Trophoblast cell (in vitro differentiated cells and primary cell): ENCODE measurements around the gene ZFP62.

Experiments
- DNase-seq, 2 donors: peaks; one replicate each; pipeline ENCODE4 v3.0.0-alpha.2; 2016
- H2AFZ ChIP-seq: 2 replicates; pipeline ENCODE4 v1.6.1; 2013; ENCODE audit warnings: low read length, moderate library complexity, mild to moderate bottlenecking; ENCODE audit not compliant: insufficient read depth, poor library complexity
- H2AK5ac ChIP-seq: 2 replicates; pipeline ENCODE4 v1.6.1; 2013; ENCODE audit warnings: mild to moderate bottlenecking, low read length
- H2BK120ac ChIP-seq: 2 replicates; pipeline ENCODE4 v1.6.1; 2013; ENCODE audit warnings: low read length, mild to moderate bottlenecking, moderate library complexity; ENCODE audit not compliant: insufficient read depth, poor library complexity
- H2BK12ac ChIP-seq: 2 replicates; pipeline ENCODE4 v1.6.1; 2013; ENCODE audit warnings: mild to moderate bottlenecking, low read length, moderate library complexity
- H2BK5ac ChIP-seq: 2 replicates; pipeline ENCODE4 v1.6.1; 2013; ENCODE audit warnings: low read length, low read depth, moderate library complexity, mild to moderate bottlenecking; ENCODE audit not compliant: poor library complexity
- H3K14ac ChIP-seq: 2 replicates; pipeline ENCODE4 v1.6.1; 2013; ENCODE audit warnings: mild to moderate bottlenecking, low read length
- H3K18ac ChIP-seq: 2 replicates; pipeline ENCODE4 v1.6.1; 2013; ENCODE audit warnings: mild to moderate bottlenecking, low read length
- H3K23ac ChIP-seq: 2 replicates; pipeline ENCODE4 v1.6.1; 2013; ENCODE audit warnings: low read length
- H3K27ac ChIP-seq: 2 replicates; pipeline ENCODE4 v1.5.1; 2013; ENCODE audit warnings: low read depth, mild to moderate bottlenecking, inconsistent platforms, low read length, moderate library complexity
- H3K27me3 ChIP-seq: 2 replicates; pipeline ENCODE4 v1.6.1; 2013; ENCODE audit warnings: inconsistent platforms, mild to moderate bottlenecking, low read length, moderate library complexity; ENCODE audit not compliant: insufficient read depth
- H3K36me3 ChIP-seq, 2 experiments: 1 replicate in 1 of 2; 2 replicates in 1 of 2; pipeline ENCODE4 v1.6.1; 2013; ENCODE audit warnings: low read length in 2 of 2, mild to moderate bottlenecking in 2 of 2, moderate library complexity in 1 of 2; ENCODE audit not compliant: insufficient read depth in 2 of 2, control insufficient read depth in 1 of 2
- H3K4ac ChIP-seq: 2 replicates; pipeline ENCODE4 v1.6.1; 2013; ENCODE audit warnings: low read depth, mild to moderate bottlenecking, low read length, moderate library complexity
- H3K4me1 ChIP-seq, 2 experiments: 1 replicate in 1 of 2; 2 replicates in 1 of 2; pipeline ENCODE4 v1.6.1; 2013; ENCODE audit warnings: low read length in 2 of 2, mild to moderate bottlenecking in 2 of 2, moderate library complexity in 1 of 2; ENCODE audit not compliant: insufficient read depth in 2 of 2, control insufficient read depth in 1 of 2
- H3K4me2 ChIP-seq: 2 replicates; pipeline ENCODE4 v1.6.1; 2013; ENCODE audit warnings: inconsistent platforms, mild to moderate bottlenecking, low read length, moderate library complexity
- H3K4me3 ChIP-seq: 2 replicates; pipeline ENCODE4 v1.5.1; 2013; ENCODE audit warnings: mild to moderate bottlenecking, low read depth, low read length, inconsistent platforms
- H3K79me1 ChIP-seq: one replicate; pipeline ENCODE4 v1.6.1; 2013; ENCODE audit warnings: low read length
- H3K79me2 ChIP-seq: 2 replicates; pipeline ENCODE4 v1.6.1; 2013; ENCODE audit warnings: low read length, mild to moderate bottlenecking; ENCODE audit not compliant: control insufficient read depth, insufficient read depth, poor library complexity
- H3K9ac ChIP-seq: 2 replicates; pipeline ENCODE4 v1.6.1; 2013; ENCODE audit warnings: mild to moderate bottlenecking, low read length
- H3K9me3 ChIP-seq: 2 replicates; pipeline ENCODE4 v1.6.1; 2013; ENCODE audit warnings: low read depth, mild to moderate bottlenecking, control low read depth, inconsistent platforms, low read length; ENCODE audit not compliant: insufficient read depth
- H4K12ac ChIP-seq: 2 replicates; pipeline ENCODE4 v1.6.1; 2013; ENCODE audit warnings: low read depth, mild to moderate bottlenecking, low read length, moderate library complexity
- H4K8ac ChIP-seq: 2 replicates; pipeline ENCODE4 v1.6.1; 2013; ENCODE audit warnings: low read depth, mild to moderate bottlenecking, low read length, moderate library complexity
- H4K91ac ChIP-seq: one replicate; pipeline ENCODE4 v1.6.1; 2013; ENCODE audit warnings: low read depth, mild to moderate bottlenecking, low read length, moderate library complexity
- WGBS: extraction: QIAGEN DNeasy Blood & Tissue Kit; methylation state at CpG from one replicate; pipeline ENCODE4 v1.1.7; 2013; ENCODE audit warnings: missing lambda C conversion rate; ENCODE audit not compliant: insufficient read length, insufficient coverage; ENCODE audit errors: extremely low coverage; 5-methylcytosine and 5-hydroxymethylcytosine counted together

Gene ZFP62

DNA sequence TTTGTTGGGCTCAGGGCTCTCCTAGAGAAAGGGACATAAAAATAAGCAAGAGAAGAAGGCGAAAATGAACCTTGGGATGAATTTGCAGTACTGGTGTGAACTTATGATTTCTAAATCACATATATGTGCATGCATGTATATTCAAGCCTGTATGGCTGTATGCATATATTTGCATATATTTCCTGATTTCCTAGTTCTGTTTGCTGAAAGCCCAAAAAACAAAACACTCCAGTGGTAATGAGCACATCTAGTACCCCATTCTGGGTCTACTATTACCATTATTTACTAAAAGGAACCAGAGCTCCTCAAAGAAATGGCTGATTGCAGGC, 7.3 kb downstream of the ZFP62 start:
- Histone ChIP-seq H3K23ac (no peak overlapping the region), H3K36me3 (peaks cover 14 to 36% of the 10 kb centered on the region in 2 experiments), H2BK5ac (no peak overlapping the region), H3K9me3 (peaks cover 6% of the 10 kb centered on the region), H3K18ac (no peak overlapping the region), H3K4me1 (no peaks in the 10 kb centered on the region), H3K9ac (no peak overlapping the region), H4K12ac (no peak overlapping the region), H3K27me3 (no peaks in the 10 kb centered on the region), H3K4me2 (no peak overlapping the region), H3K14ac (no peak overlapping the region), H3K79me2 (no peaks in the 10 kb centered on the region), H3K79me1 (no peaks in the 10 kb centered on the region), H2BK12ac (no peak overlapping the region), H4K8ac (no peak overlapping the region), H3K4me3 (no peak overlapping the region), H2AK5ac (no peak overlapping the region), H3K27ac (no peak overlapping the region), H4K91ac (no peak overlapping the region), H2BK120ac (no peak overlapping the region), H3K4ac (no peak overlapping the region), H2AFZ (no peak overlapping the region)
- WGBS: no CpG with 5 or more reads among the region's 1 CpG
- no peak for DNase-seq

DNA sequence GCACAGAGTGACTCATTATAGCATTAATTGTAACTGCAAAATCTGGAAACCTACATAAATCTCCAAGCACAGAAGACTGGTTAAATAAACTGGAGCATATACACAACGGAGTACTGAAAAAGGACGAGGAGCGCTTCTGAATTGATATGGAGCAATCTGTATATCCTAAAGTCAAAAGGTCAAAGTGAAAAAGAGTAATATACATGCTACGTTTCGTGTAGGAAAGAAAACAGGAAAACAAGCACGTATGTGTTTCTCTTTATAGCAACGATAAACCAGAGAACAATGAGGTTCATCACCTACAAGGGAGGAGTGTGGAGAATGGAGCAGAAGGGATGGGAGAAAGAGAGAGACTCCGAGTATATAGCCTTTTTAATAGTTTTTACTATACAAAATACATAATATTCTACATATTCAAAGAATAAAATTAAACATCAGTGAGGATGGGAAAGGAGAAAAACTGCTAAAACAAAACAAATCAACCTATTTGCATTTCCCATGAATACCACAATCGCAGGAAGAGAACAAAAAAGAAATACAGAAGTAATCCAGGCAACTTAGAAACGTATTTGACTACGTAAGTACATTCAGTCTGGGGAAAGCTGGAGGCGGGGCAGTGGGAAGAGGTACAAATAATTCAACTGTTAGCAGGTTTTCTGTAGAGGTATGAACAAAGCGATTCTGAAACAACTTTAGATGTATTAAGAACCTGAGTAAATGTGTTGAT, 7.8 kb downstream of the ZFP62 start:
- no peak overlapping the region for H4K91ac ChIP-seq
- H3K79me2 ChIP-seq: no peaks in the 10 kb centered on the region
- H3K14ac ChIP-seq: no peak overlapping the region
- no peak overlapping the region for H4K12ac ChIP-seq
- no peak for DNase-seq
- H3K4me2 ChIP-seq: no peak overlapping the region
- no peak overlapping the region for H2BK5ac ChIP-seq
- H3K9ac ChIP-seq: no peak overlapping the region
- no peaks in the 10 kb centered on the region for H3K27me3 ChIP-seq
- H3K79me1 ChIP-seq: no peaks in the 10 kb centered on the region
- H3K4me1 ChIP-seq: no peaks in the 10 kb centered on the region
- no peak overlapping the region for H3K23ac ChIP-seq
- no peak overlapping the region for H2AFZ ChIP-seq
- H3K4ac ChIP-seq: no peak overlapping the region
- no peak overlapping the region for H3K4me3 ChIP-seq
- no peak overlapping the region for H2BK120ac ChIP-seq
- WGBS: no CpG with 5 or more reads among the region's 13 CpGs
- no peak overlapping the region for H3K27ac ChIP-seq
- H3K36me3 ChIP-seq: peaks cover 13 to 39% of the 10 kb centered on the region in 2 experiments
- H3K9me3 ChIP-seq: peaks cover 8% of the 10 kb centered on the region
- H3K18ac ChIP-seq: no peak overlapping the region
- H2AK5ac ChIP-seq: no peak overlapping the region
- H2BK12ac ChIP-seq: no peak overlapping the region
- no peak overlapping the region for H4K8ac ChIP-seq

DNA sequence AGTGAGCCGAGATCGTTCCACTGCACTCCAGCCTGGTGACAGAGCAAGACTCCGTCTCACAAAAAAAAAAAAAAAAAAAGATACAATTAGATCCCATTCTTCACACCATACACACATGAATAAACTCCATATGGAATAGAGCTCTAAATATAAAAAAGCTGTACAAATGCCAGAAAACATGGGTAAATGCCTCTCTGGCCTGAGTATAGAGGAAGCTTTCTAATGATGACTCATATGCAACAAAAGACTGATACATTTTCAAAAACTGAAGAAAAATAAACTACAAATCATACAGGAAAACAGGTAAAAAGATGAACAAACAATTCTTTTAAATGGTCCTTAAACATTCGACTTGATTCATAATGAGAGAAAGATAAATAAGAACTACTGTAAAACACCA, 8.6 kb downstream of the ZFP62 start:
- Histone ChIP-seq H3K9me3 (peaks cover 8% of the 10 kb centered on the region), H3K79me1 (no peaks in the 10 kb centered on the region), H3K27ac (no peak overlapping the region), H2BK12ac (no peak overlapping the region), H4K12ac (no peak overlapping the region), H3K4me3 (no peak overlapping the region), H4K8ac (no peak overlapping the region), H3K4ac (no peak overlapping the region), H2AFZ (no peak overlapping the region), H3K14ac (no peak overlapping the region), H3K23ac (no peak overlapping the region), H3K27me3 (no peaks in the 10 kb centered on the region), H3K36me3 (peaks cover 13 to 39% of the 10 kb centered on the region in 2 experiments), H3K4me2 (no peak overlapping the region), H2BK5ac (no peak overlapping the region), H3K9ac (no peak overlapping the region), H2BK120ac (no peak overlapping the region), H3K18ac (no peak overlapping the region), H4K91ac (no peak overlapping the region), H2AK5ac (no peak overlapping the region), H3K79me2 (no peaks in the 10 kb centered on the region), H3K4me1 (no peaks in the 10 kb centered on the region)
- DNase-seq: no peak
- WGBS: no CpG with 5 or more reads among the region's 4 CpGs

DNA sequence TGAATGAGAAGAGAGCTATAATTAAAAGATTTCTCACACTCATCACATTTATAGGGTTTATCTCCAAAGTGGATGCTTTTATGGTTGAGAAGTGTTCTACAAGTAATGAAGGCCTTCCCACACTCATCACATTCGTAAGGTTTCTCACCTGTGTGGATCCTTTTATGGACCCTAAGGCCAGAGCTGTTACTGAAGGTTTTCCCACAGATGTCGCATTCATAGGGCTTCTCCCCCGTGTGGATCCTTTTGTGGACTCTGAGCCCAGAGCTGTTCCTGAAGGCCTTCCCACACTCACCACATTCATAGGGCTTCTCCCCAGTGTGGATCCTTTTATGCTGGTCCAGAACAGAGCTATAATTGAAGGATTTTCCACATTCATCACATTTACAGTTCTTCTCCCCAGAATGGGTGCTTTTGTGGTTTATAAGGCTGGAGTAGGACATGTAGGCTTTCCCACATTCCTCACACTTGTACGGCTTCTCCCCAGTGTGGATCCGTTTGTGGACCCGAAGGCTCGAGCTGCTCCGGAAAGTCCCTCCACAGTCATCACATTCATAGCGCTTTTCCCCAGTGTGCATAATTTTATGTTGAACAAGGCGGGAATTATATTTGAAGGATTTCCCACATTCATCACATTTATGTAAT, 10.5 kb downstream of the ZFP62 start:
- no peak for DNase-seq
- Histone ChIP-seq H4K8ac (no peak overlapping the region), H2BK12ac (no peak overlapping the region), H3K36me3 (peaks cover 13 to 41% of the 10 kb centered on the region in 2 experiments), H2AFZ (no peak overlapping the region), H3K9ac (no peak overlapping the region), H3K23ac (no peak overlapping the region), H3K79me1 (no peaks in the 10 kb centered on the region), H3K14ac (no peak overlapping the region), H2BK5ac (no peak overlapping the region), H3K79me2 (no peaks in the 10 kb centered on the region), H3K27ac (no peak overlapping the region), H3K27me3 (no peaks in the 10 kb centered on the region), H3K9me3 (peaks cover 16% of the 10 kb centered on the region), H2BK120ac (no peak overlapping the region), H2AK5ac (no peak overlapping the region), H3K4me2 (no peak overlapping the region), H3K4ac (no peak overlapping the region), H4K91ac (no peak overlapping the region), H3K4me1 (no peaks in the 10 kb centered on the region), H3K4me3 (no peak overlapping the region), H3K18ac (no peak overlapping the region), H4K12ac (no peak overlapping the region)
- WGBS: no CpG with 5 or more reads among the region's 10 CpGs
